GM15510 (cell line): Measurements from ENCODE around the gene WDR89.

Source experiments
- POLR2A ChIP-seq: IDR thresholded peaks from 3 replicates; pipeline ENCODE4 v1.6.1; 2011; ENCODE audit warnings: borderline replicate concordance; ENCODE audit not compliant: insufficient read length; ENCODE audit errors: extremely low read depth

Gene WDR89

GRCh38 chr14:63616015-63616414, 25.7 kb downstream of the WDR89 start:
- no peak for TF ChIP-seq POLR2A

GRCh38 chr14:63614679-63615363, 26.9 kb downstream of the WDR89 start:
- no peak for TF ChIP-seq POLR2A

GRCh38 chr14:63611078-63611477, 30.6 kb downstream of the WDR89 start:
- TF ChIP-seq POLR2A = no peak

GRCh38 chr14:63605041-63605532, 36.6 kb downstream of the WDR89 start:
- no peak for TF ChIP-seq POLR2A

- TF ChIP-seq POLR2A = no peak
Observed at GRCh38 chr14:63604626-63605025, 37.0 kb downstream of the WDR89 start.

GRCh38 chr14:63603749-63604277, 37.9 kb downstream of the WDR89 start:
- TF ChIP-seq POLR2A = no peak

- no peak for TF ChIP-seq POLR2A
Observed at GRCh38 chr14:63598807-63599206, 42.9 kb downstream of the WDR89 start.

GRCh38 chr14:63596998-63597658, 44.5 kb downstream of the WDR89 start:
- no peak for TF ChIP-seq POLR2A

- TF ChIP-seq POLR2A = no peak
Observed at GRCh38 chr14:63594455-63595372, 47.0 kb downstream of the WDR89 start.

- TF ChIP-seq POLR2A = no peak
Observed at GRCh38 chr14:63581491-63581890, 60.2 kb downstream of the WDR89 start.

GRCh38 chr14:63578300-63578699, 63.4 kb downstream of the WDR89 start:
- no peak for TF ChIP-seq POLR2A

- no peak for TF ChIP-seq POLR2A
Observed at GRCh38 chr14:63573581-63573980, 68.1 kb downstream of the WDR89 start.

GRCh38 chr14:63565448-63565847, 76.2 kb downstream of the WDR89 start:
- TF ChIP-seq POLR2A = no peak

- TF ChIP-seq POLR2A = no peak
Observed at GRCh38 chr14:63564318-63564717, 77.4 kb downstream of the WDR89 start.

GRCh38 chr14:63563370-63564026, 78.2 kb downstream of the WDR89 start:
- TF ChIP-seq POLR2A = no peak

- no peak for TF ChIP-seq POLR2A
Observed at GRCh38 chr14:63562405-63562804, 79.3 kb downstream of the WDR89 start.
